WTC11 (cell line): ENCODE results near the gene DISC1. TPM values are rescaled to one million over a fixed set of nuclear protein-coding genes. Genes with fewer than 3 reads are reported as not detected.

Experiments used
- ATAC-seq: fragments of 200-7000 bp; cut with Tn5 transposase; 2 replicates; pipeline ENCODE4 v1.10.0; 2021; ENCODE audit warnings: mild to moderate bottlenecking, moderate library complexity
- CTCF ChIA-PET: fragments of 300-600 bp; sonication (Branson Sonifier 250); formaldehyde crosslinking; loops from one replicate; lab custom pipeline; 2021; ENCODE audit warnings: antibody characterized with exemption; lab: Charles Lee
- POLR2A ChIA-PET: fragments of 350-600 bp; sonication (Branson Sonifier 250); formaldehyde crosslinking; loops from one replicate; lab custom pipeline; 2021; ENCODE audit warnings: antibody characterized with exemption; lab: Charles Lee
- DNase-seq: peaks from one replicate; pipeline ENCODE4 v3.0.0; 2021; ENCODE audit warnings: low spot score
- H3K27ac Mint-ChIP-seq: 2 replicates; pipeline ENCODE4 v1.8.0; 2021; ENCODE audit warnings: mixed read lengths
- H3K27me3 Mint-ChIP-seq: 2 replicates; pipeline ENCODE4 v1.8.0; 2021; ENCODE audit warnings: low read depth, mild to moderate bottlenecking, moderate library complexity, mixed read lengths
- H3K36me3 Mint-ChIP-seq: 2 replicates; pipeline ENCODE4 v1.8.0; 2021; ENCODE audit warnings: mixed read lengths
- H3K4me1 Mint-ChIP-seq: 2 replicates; pipeline ENCODE4 v1.8.0; 2022; ENCODE audit warnings: mixed read lengths
- H3K4me3 Mint-ChIP-seq: 2 replicates; pipeline ENCODE4 v1.8.0; 2021; ENCODE audit warnings: mild to moderate bottlenecking, moderate library complexity, mixed read lengths
- H3K9me3 Mint-ChIP-seq: 2 replicates; pipeline ENCODE4 v1.8.0; 2021; ENCODE audit warnings: mixed read lengths
- CREM ChIP-seq: sonication (generic); formaldehyde crosslinking; IDR thresholded peaks from 2 replicates; pipeline ENCODE4 v1.8.1; 2022; ENCODE audit warnings: mild to moderate bottlenecking, missing genetic modification reagents, moderate library complexity
- ELF4 ChIP-seq: sonication (generic); formaldehyde crosslinking; IDR thresholded peaks from 2 replicates; pipeline ENCODE4 v1.8.1; 2022; ENCODE audit warnings: low read depth, mild to moderate bottlenecking, moderate library complexity, missing genetic modification reagents
- EMX1 ChIP-seq: fragments of 250-450 bp; sonication (Bioruptor Pico); IDR thresholded peaks from 2 replicates; pipeline ENCODE4 v1.8.0; 2021; ENCODE audit warnings: mild to moderate bottlenecking
- FOXK1 ChIP-seq: sonication (generic); formaldehyde crosslinking; IDR thresholded peaks from 2 replicates; pipeline ENCODE4 v1.8.0; 2022; ENCODE audit warnings: mild to moderate bottlenecking, moderate library complexity, missing genetic modification reagents
- GABPB1 ChIP-seq: sonication (generic); formaldehyde crosslinking; IDR thresholded peaks from 2 replicates; pipeline ENCODE4 v1.8.1; 2023; ENCODE audit warnings: mild to moderate bottlenecking, missing genetic modification reagents
- GTF2I ChIP-seq: fragments of 250-450 bp; sonication (Bioruptor Pico); conservative IDR thresholded peaks from 2 replicates; pipeline ENCODE4 v1.4.0; 2021; ENCODE audit warnings: mild to moderate bottlenecking
- IRF2 ChIP-seq: sonication (generic); formaldehyde crosslinking; IDR thresholded peaks from 2 replicates; pipeline ENCODE4 v1.8.0; 2022; ENCODE audit warnings: low read depth, missing genetic modification reagents, borderline replicate concordance
- JUN ChIP-seq: sonication (generic); formaldehyde crosslinking; IDR thresholded peaks from 2 replicates; pipeline ENCODE4 v1.8.0; 2023; ENCODE audit warnings: mild to moderate bottlenecking, missing genetic modification reagents
- MYBL2 ChIP-seq: sonication (generic); formaldehyde crosslinking; IDR thresholded peaks from 2 replicates; pipeline ENCODE4 v1.8.1; 2023; ENCODE audit warnings: mild to moderate bottlenecking, moderate library complexity, missing genetic modification reagents
- NFE2L1 ChIP-seq: sonication (generic); formaldehyde crosslinking; IDR thresholded peaks from 2 replicates; pipeline ENCODE4 v1.8.1; 2023; ENCODE audit warnings: missing genetic modification reagents
- OVOL2 ChIP-seq: fragments of 250-450 bp; sonication (Bioruptor Pico); IDR thresholded peaks from 2 replicates; pipeline ENCODE4 v1.9.0; 2021; ENCODE audit warnings: mild to moderate bottlenecking, borderline replicate concordance
- PRRX2 ChIP-seq: fragments of 250-450 bp; sonication (Bioruptor Pico); IDR thresholded peaks from 2 replicates; pipeline ENCODE4 v1.8.0; 2021; ENCODE audit warnings: mild to moderate bottlenecking
- SMAD4 ChIP-seq: sonication (generic); formaldehyde crosslinking; IDR thresholded peaks from 2 replicates; pipeline ENCODE4 v1.8.0; 2022; ENCODE audit warnings: mild to moderate bottlenecking, missing genetic modification reagents
- TEAD1 ChIP-seq: sonication (generic); formaldehyde crosslinking; IDR thresholded peaks from 2 replicates; pipeline ENCODE4 v1.8.0; 2022; ENCODE audit warnings: mild to moderate bottlenecking, missing genetic modification reagents
- TP53 ChIP-seq: sonication (generic); formaldehyde crosslinking; IDR thresholded peaks from 2 replicates; pipeline ENCODE4 v1.8.1; 2023; ENCODE audit warnings: mild to moderate bottlenecking, missing genetic modification reagents
- ZBTB21 ChIP-seq: sonication (generic); formaldehyde crosslinking; IDR thresholded peaks from 2 replicates; pipeline ENCODE4 v1.8.1; 2023; ENCODE audit warnings: mild to moderate bottlenecking, missing genetic modification reagents, borderline replicate concordance
- ZNF263 ChIP-seq: sonication (generic); formaldehyde crosslinking; IDR thresholded peaks from 2 replicates; pipeline ENCODE4 v1.8.1; 2022; ENCODE audit warnings: low read depth, mild to moderate bottlenecking, moderate library complexity, missing genetic modification reagents
- total RNA-seq: library from RNA; stranded (reverse); gene quantifications from 3 replicates; pipeline ENCODE4 v1.2.3, GENCODE V29; 2021
- TF ChIP-seq, protein P1 (sequence below): sonication (generic); formaldehyde crosslinking; conservative IDR thresholded peaks from 2 replicates; pipeline ENCODE4 v1.8.1; 2023; ENCODE audit warnings: mild to moderate bottlenecking, low read depth, missing genetic modification reagents, moderate library complexity
- TF ChIP-seq, protein P2 (sequence below): sonication (generic); formaldehyde crosslinking; conservative IDR thresholded peaks from 2 replicates; pipeline ENCODE4 v1.8.1; 2022; ENCODE audit warnings: mild to moderate bottlenecking, missing genetic modification reagents
- TF ChIP-seq, protein P3 (sequence below): sonication (generic); formaldehyde crosslinking; IDR thresholded peaks from 2 replicates; pipeline ENCODE4 v1.8.1; 2022; ENCODE audit warnings: missing genetic modification reagents, borderline replicate concordance
- TF ChIP-seq, protein P4 (sequence below): sonication (generic); formaldehyde crosslinking; IDR thresholded peaks from 2 replicates; pipeline ENCODE4 v1.8.1; 2023; ENCODE audit warnings: mild to moderate bottlenecking, missing genetic modification reagents
- TF ChIP-seq, protein P5 (sequence below): fragments of 250-450 bp; sonication (Bioruptor Pico); IDR thresholded peaks from 2 replicates; pipeline ENCODE4 v1.8.0; 2021; ENCODE audit warnings: mild to moderate bottlenecking
- TF ChIP-seq, protein P6 (sequence below): sonication (generic); formaldehyde crosslinking; IDR thresholded peaks from 2 replicates; pipeline ENCODE4 v1.8.1; 2023; ENCODE audit warnings: mild to moderate bottlenecking, missing genetic modification reagents, moderate library complexity

DISC1 gene
- total RNA-seq, 1 experiment from 2014 or later = 5.5 TPM

DNA sequence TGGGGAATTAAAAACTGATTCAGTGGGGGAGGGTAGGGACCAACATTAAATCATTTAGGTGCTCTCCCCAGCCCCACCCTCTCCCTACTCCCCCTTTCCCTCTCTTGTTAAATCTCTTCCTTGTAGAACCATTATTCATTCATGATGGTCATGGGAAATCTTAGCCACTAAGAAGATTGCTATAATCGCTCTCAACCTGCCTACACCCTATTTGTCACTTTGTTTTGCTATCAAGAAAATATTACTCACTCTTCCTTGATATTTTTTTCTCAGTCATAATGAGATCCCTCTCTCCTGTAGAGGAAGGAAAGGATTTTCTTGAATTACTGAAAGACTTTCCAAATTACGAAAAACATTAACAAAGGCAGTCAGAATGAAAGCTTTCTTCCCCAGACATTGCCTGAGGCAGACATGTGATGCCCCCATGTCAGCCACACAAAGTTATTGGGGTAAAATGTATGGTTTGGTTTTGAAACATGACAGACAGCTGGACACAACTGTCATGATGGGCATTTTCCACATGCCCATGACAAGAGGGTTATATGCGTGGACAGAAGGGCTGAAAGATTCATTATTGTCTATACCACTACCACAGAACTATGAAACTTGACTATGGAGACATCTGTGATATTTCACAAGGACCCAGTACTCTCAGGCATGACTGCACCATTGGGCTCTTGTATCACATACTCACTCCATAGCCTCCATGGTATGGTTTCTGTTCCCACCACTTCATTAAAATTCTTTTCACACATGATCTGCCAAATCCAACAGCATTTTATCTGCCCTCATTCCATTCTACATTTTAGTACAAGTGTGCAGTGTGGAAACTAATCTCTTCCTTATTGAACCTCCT, 420.1 kb downstream of the DISC1 start:
- TF ChIP-seq IRF2 (CRISPR knock-in tag) (no peak), OVOL2 (CRISPR knock-in tag) (no peak), ZNF263 (no peak)
- TF ChIP-seq, protein P1, sequence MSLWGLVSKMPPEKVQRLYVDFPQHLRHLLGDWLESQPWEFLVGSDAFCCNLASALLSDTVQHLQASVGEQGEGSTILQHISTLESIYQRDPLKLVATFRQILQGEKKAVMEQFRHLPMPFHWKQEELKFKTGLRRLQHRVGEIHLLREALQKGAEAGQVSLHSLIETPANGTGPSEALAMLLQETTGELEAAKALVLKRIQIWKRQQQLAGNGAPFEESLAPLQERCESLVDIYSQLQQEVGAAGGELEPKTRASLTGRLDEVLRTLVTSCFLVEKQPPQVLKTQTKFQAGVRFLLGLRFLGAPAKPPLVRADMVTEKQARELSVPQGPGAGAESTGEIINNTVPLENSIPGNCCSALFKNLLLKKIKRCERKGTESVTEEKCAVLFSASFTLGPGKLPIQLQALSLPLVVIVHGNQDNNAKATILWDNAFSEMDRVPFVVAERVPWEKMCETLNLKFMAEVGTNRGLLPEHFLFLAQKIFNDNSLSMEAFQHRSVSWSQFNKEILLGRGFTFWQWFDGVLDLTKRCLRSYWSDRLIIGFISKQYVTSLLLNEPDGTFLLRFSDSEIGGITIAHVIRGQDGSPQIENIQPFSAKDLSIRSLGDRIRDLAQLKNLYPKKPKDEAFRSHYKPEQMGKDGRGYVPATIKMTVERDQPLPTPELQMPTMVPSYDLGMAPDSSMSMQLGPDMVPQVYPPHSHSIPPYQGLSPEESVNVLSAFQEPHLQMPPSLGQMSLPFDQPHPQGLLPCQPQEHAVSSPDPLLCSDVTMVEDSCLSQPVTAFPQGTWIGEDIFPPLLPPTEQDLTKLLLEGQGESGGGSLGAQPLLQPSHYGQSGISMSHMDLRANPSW (CRISPR knock-in tag) = no peak
- TF ChIP-seq, all 79 proteins: peak for 0
- H3K4me3 Mint-ChIP-seq = no peak overlapping the region
- H3K27me3 Mint-ChIP-seq = peaks cover 3% of the 10 kb centered on the region; the same call in 1 of the 2 replicates
- CTCF ChIA-PET = interaction anchor here (1.0 to 1.5 kb wide), 6 partner anchors 17 to 120 kb away, joined by 3 to 6 read pairs (median 4); no protein-coding TSS in a partner anchor
- H3K27ac Mint-ChIP-seq = no peak overlapping the region
- H3K36me3 Mint-ChIP-seq = no peaks in the 10 kb centered on the region
- POLR2A ChIA-PET = interaction anchor here (0.5 kb wide), 1 partner anchor 282 kb away, joined by 4 read pairs; no protein-coding TSS in a partner anchor
- H3K4me1 Mint-ChIP-seq = peaks cover 41% of the 10 kb centered on the region
- DNase-seq (no peak), ATAC-seq (no peak)
- H3K9me3 Mint-ChIP-seq = peaks cover 10% of the 10 kb centered on the region

DNA sequence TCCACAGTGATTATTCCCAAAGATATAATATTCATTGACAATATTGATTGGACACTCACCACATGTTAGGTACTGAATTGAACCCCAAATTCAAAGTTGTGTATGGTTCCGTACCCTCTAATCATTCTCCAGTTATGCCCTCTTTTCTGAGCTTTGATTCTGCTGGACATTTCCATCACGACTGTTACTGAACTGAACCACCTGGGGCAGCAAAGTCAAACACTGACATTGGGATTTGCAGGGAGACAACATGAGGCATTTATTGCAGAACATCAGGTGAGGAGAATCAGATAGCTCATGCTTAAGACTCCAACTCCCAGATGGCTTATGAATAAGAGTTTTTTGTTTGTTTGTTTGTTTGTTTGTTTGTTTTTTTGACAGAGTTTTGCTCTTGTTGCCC, 420.9 kb downstream of the DISC1 start:
- CTCF ChIA-PET = interaction anchor here (1.0 to 1.5 kb wide), 7 partner anchors 16 to 120 kb away, joined by 3 to 6 read pairs (median 4); no protein-coding TSS in a partner anchor
- peaks cover 3% of the 10 kb centered on the region; the same call in 1 of the 2 replicates for H3K27me3 Mint-ChIP-seq
- H3K4me3 Mint-ChIP-seq = no peak overlapping the region
- H3K9me3 Mint-ChIP-seq = peaks cover 10% of the 10 kb centered on the region
- TF ChIP-seq, protein P2, sequence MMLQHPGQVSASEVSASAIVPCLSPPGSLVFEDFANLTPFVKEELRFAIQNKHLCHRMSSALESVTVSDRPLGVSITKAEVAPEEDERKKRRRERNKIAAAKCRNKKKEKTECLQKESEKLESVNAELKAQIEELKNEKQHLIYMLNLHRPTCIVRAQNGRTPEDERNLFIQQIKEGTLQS (CRISPR knock-in tag) = no peak
- TF ChIP-seq NFE2L1 (no peak), ZBTB21 (no peak), ZNF263 (no peak), IRF2 (CRISPR knock-in tag) (no peak), EMX1 (no peak), FOXK1 (no peak), GABPB1 (no peak), JUN (CRISPR knock-in tag) (no peak)
- TF ChIP-seq, protein P3, sequence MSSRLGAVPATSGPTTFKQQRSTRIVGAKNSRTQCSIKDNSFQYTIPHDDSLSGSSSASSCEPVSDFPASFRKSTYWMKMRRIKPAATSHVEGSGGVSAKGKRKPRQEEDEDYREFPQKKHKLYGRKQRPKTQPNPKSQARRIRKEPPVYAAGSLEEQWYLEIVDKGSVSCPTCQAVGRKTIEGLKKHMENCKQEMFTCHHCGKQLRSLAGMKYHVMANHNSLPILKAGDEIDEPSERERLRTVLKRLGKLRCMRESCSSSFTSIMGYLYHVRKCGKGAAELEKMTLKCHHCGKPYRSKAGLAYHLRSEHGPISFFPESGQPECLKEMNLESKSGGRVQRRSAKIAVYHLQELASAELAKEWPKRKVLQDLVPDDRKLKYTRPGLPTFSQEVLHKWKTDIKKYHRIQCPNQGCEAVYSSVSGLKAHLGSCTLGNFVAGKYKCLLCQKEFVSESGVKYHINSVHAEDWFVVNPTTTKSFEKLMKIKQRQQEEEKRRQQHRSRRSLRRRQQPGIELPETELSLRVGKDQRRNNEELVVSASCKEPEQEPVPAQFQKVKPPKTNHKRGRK (CRISPR knock-in tag) = no peak
- TF ChIP-seq, protein P4, sequence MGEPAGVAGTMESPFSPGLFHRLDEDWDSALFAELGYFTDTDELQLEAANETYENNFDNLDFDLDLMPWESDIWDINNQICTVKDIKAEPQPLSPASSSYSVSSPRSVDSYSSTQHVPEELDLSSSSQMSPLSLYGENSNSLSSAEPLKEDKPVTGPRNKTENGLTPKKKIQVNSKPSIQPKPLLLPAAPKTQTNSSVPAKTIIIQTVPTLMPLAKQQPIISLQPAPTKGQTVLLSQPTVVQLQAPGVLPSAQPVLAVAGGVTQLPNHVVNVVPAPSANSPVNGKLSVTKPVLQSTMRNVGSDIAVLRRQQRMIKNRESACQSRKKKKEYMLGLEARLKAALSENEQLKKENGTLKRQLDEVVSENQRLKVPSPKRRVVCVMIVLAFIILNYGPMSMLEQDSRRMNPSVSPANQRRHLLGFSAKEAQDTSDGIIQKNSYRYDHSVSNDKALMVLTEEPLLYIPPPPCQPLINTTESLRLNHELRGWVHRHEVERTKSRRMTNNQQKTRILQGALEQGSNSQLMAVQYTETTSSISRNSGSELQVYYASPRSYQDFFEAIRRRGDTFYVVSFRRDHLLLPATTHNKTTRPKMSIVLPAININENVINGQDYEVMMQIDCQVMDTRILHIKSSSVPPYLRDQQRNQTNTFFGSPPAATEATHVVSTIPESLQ = no peak
- H3K36me3 Mint-ChIP-seq = no peaks in the 10 kb centered on the region
- ATAC-seq (0 out of 2 replicates have a peak, but pooled peaks have one; percentile 23), DNase-seq (no peak)
- POLR2A ChIA-PET = interaction anchor here (0.5 kb wide), 1 partner anchor 283 kb away, joined by 4 read pairs; no protein-coding TSS in a partner anchor
- H3K4me1 Mint-ChIP-seq = peaks cover 41% of the 10 kb centered on the region
- H3K27ac Mint-ChIP-seq = no peak overlapping the region

DNA sequence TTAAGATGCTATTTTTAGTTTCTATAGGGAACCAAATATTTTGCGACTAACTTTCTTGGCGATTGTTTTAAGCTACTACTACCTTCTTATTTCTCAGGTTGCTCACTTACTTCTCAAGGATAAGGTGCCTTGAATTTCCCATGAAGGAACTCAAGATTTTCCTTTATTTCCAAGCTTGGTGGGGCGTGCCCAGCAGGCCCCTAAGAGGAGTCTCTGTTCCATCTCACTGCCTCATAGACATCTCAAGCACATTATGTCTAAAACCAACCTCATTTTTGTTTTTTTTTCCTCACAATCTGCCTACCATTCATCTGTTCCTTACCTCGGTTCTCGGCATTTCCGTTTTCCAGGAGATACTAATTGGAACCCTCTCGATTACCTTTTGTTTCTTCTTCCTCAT, 421.9 kb downstream of the DISC1 start:
- Mint-ChIP-seq H3K27me3 (0 out of 2 replicates have a peak, but pooled peaks cover 3% of the 10 kb centered on the region), H3K4me1 (peaks cover 41% of the 10 kb centered on the region), H3K9me3 (peaks cover 13% of the 10 kb centered on the region), H3K4me3 (no peak overlapping the region), H3K27ac (no peak overlapping the region), H3K36me3 (no peaks in the 10 kb centered on the region; the same call in 1 of the 2 replicates)
- CTCF ChIA-PET = interaction anchor here (0.8 to 1.2 kb wide), 2 partner anchors 10 to 65 kb away, joined by 3 to 4 read pairs; no protein-coding TSS in a partner anchor
- no peak for TF ChIP-seq NFE2L1
- no peak for TF ChIP-seq SMAD4 (CRISPR knock-in tag)
- no peak for TF ChIP-seq MYBL2 (CRISPR knock-in tag)
- TF ChIP-seq FOXK1 = no peak
- TF ChIP-seq, protein P5, sequence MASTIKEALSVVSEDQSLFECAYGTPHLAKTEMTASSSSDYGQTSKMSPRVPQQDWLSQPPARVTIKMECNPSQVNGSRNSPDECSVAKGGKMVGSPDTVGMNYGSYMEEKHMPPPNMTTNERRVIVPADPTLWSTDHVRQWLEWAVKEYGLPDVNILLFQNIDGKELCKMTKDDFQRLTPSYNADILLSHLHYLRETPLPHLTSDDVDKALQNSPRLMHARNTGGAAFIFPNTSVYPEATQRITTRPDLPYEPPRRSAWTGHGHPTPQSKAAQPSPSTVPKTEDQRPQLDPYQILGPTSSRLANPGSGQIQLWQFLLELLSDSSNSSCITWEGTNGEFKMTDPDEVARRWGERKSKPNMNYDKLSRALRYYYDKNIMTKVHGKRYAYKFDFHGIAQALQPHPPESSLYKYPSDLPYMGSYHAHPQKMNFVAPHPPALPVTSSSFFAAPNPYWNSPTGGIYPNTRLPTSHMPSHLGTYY (CRISPR knock-in tag) = no peak
- TF ChIP-seq GTF2I (CRISPR knock-in tag) = no peak
- no peak for TF ChIP-seq CREM (CRISPR knock-in tag)
- TF ChIP-seq, protein P6, sequence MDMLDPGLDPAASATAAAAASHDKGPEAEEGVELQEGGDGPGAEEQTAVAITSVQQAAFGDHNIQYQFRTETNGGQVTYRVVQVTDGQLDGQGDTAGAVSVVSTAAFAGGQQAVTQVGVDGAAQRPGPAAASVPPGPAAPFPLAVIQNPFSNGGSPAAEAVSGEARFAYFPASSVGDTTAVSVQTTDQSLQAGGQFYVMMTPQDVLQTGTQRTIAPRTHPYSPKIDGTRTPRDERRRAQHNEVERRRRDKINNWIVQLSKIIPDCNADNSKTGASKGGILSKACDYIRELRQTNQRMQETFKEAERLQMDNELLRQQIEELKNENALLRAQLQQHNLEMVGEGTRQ (CRISPR knock-in tag) = no peak
- no peak for TF ChIP-seq ELF4 (CRISPR knock-in tag)
- no peak for TF ChIP-seq TEAD1 (CRISPR knock-in tag)
- no peak for TF ChIP-seq TP53
- TF ChIP-seq PRRX2 = no peak
- POLR2A ChIA-PET = no interaction called here
- no peak for DNase-seq
- ATAC-seq = no peak
